Measurements from ENCODE around the gene C3orf52. TPM values are rescaled to one million over a fixed set of nuclear protein-coding genes. Genes with fewer than 3 reads are reported as not detected.
A peak's percentile ranks its signal among the peaks of the same experiment; 100 is the strongest.

The C3orf52 gene
- total and polyA plus RNA-seq, 10 of the 15 experiments (the other 5 are each of a cell fraction or from before 2014, with no cell fraction given), result 0.15 to 1.9 (median 0.73) TPM

DNA sequence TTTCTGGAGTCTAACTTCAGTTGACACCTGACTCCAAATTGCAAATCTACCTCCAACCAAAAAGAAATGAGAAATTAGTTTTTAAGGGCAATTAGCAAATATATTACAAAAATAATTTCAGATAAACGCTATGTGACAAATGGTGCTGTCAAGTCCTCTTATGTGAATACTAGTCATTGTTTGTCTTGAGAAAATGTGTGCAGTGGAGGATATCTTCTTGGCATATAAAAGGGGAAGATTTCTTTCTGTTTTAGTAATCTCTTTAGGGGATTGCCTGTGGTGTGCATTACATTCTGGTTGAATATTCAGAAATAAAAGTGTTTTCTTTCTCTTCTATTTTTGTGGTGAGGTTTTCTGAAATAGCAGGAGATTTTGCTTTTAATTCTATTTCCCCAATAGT, 49.9 kb downstream of the C3orf52 start:
- Histone ChIP-seq H2AFZ (ENCODE audit: control insufficient read depth, low read depth, low read length) (no peak overlapping the region), H3K9ac (ENCODE audit: control insufficient read depth, insufficient read depth, low read length) (peak overlapping the region; percentile 69), H3K79me2 (ENCODE audit: control insufficient read depth, insufficient read depth, low read length) (peaks cover 42% of the 10 kb centered on the region), H3K27me3 (replicated peaks in 1 of 2; ENCODE audit: control insufficient read depth in 2 of 2, insufficient read depth in 2 of 2, low read length in 1 of 2) (no peaks in the 10 kb centered on the region), H3K4me3 (0 out of 2 replicates have a peak overlapping the region, but pooled peaks have one; percentile 10), H3K4me2 (ENCODE audit: control insufficient read depth, insufficient read depth) (peak overlapping the region; percentile 86), H3K27ac (ENCODE audit: control insufficient read depth, insufficient read depth) (peak overlapping the region; percentile 99), H3K36me3 (ENCODE audit: control insufficient read depth in 2 of 2, insufficient read depth in 2 of 2, low read length in 1 of 2) (no peaks in the 10 kb centered on the region; a peak in 1 of 4 replicates), H4K20me1 (ENCODE audit: control insufficient read depth, insufficient read depth) (no peaks in the 10 kb centered on the region), H3K9me3 (replicated peaks; ENCODE audit: control insufficient read depth, insufficient read depth, low read length) (no peaks in the 10 kb centered on the region), H3K4me1 (ENCODE audit: control insufficient read depth, insufficient read depth, low read length) (peaks cover 47% of the 10 kb centered on the region)
- ChIA-PET POLR2A (interaction anchor here (1.0 to 12.8 kb wide), 7 partner anchors 8 to 385 kb away, joined by 3 to 345 read pairs (median 10); partner anchors contain the start of gene CD200), RAD21 (ENCODE audit: unreplicated experiment) (interaction anchor here (0.9 to 17.9 kb wide), 25 partner anchors 8 to 883 kb away, joined by 3 to 457 read pairs (median 8); partner anchors contain the start of genes BTLA, CD200 and SLC9C1), SMC1A (ENCODE audit: uncharacterized antibody, unreplicated experiment) (interaction anchor here (0.6 to 18.5 kb wide), 23 partner anchors 10 to 506 kb away, joined by 3 to 489 read pairs (median 4); partner anchors contain the start of genes BTLA, CD200 and SLC9C1), CTCF (interaction anchor here (0.6 to 18.1 kb wide), 21 partner anchors 8 to 599 kb away, joined by 3 to 226 read pairs (median 6); partner anchors contain the start of gene SLC9C1)
- DNase-seq (ENCODE audit: low read depth, low spot score) (no peak), FAIRE-seq (no peak), ATAC-seq (peak; percentile 35)
- no TSS peak for BruUV-seq (replicated peaks)
- in situ Hi-C loops (cut with MboI) (loop anchor here (5.0 kb wide), 1 partner anchor 156 kb away; the partner anchor contains the start of gene SLC9C1), intact Hi-C loops (cut with micrococcal nuclease; ENCODE audit: unreplicated experiment) (loop anchor here (2.0 to 10.0 kb wide), 3 partner anchors 271 to 395 kb away; partner anchors contain the start of gene BTLA)
- WGBS (ENCODE audit: insufficient coverage, insufficient replicate concordance, low lambda C conversion rate, missing lambda C conversion rate), result 0% methylated on average over 1 of the region's 1 CpG
- TF ChIP-seq, protein P1, sequence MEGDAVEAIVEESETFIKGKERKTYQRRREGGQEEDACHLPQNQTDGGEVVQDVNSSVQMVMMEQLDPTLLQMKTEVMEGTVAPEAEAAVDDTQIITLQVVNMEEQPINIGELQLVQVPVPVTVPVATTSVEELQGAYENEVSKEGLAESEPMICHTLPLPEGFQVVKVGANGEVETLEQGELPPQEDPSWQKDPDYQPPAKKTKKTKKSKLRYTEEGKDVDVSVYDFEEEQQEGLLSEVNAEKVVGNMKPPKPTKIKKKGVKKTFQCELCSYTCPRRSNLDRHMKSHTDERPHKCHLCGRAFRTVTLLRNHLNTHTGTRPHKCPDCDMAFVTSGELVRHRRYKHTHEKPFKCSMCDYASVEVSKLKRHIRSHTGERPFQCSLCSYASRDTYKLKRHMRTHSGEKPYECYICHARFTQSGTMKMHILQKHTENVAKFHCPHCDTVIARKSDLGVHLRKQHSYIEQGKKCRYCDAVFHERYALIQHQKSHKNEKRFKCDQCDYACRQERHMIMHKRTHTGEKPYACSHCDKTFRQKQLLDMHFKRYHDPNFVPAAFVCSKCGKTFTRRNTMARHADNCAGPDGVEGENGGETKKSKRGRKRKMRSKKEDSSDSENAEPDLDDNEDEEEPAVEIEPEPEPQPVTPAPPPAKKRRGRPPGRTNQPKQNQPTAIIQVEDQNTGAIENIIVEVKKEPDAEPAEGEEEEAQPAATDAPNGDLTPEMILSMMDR (IDR thresholded peaks at IDR 0.05 in 2 of 3, conservative IDR thresholded peaks at IDR 0.05 in 1 of 3; ENCODE audit: control insufficient read depth in 2 of 3, extremely low read depth in 1 of 3, insufficient read depth in 1 of 3, low read depth in 3 of 3, low read length in 3 of 3), result no peak
- TF ChIP-seq POLR2A (IDR thresholded peaks at IDR 0.05; ENCODE audit: low read depth, low read length) (no peak), CBX5 (IDR thresholded peaks at IDR 0.05; ENCODE audit: low read depth) (no peak), BRCA1 (IDR thresholded peaks at IDR 0.05; ENCODE audit: low read depth, low read length) (no peak), KLF5 (IDR thresholded peaks at IDR 0.05; ENCODE audit: partially characterized antibody) (no peak), ESRRA (IDR thresholded peaks at IDR 0.05; ENCODE audit: low read length) (no peak), MEF2A (IDR thresholded peaks at IDR 0.05; ENCODE audit: insufficient read depth, low read depth, low read length) (peak; percentile 85), GABPA (IDR thresholded peaks at IDR 0.05; ENCODE audit: low read depth) (no peak), RAD51 (IDR thresholded peaks at IDR 0.05) (no peak), ZNF622 (IDR thresholded peaks at IDR 0.05) (no peak), LARP7 (IDR thresholded peaks at IDR 0.05) (no peak), HDAC2 (IDR thresholded peaks at IDR 0.05) (no peak)
- TF ChIP-seq, protein P2, sequence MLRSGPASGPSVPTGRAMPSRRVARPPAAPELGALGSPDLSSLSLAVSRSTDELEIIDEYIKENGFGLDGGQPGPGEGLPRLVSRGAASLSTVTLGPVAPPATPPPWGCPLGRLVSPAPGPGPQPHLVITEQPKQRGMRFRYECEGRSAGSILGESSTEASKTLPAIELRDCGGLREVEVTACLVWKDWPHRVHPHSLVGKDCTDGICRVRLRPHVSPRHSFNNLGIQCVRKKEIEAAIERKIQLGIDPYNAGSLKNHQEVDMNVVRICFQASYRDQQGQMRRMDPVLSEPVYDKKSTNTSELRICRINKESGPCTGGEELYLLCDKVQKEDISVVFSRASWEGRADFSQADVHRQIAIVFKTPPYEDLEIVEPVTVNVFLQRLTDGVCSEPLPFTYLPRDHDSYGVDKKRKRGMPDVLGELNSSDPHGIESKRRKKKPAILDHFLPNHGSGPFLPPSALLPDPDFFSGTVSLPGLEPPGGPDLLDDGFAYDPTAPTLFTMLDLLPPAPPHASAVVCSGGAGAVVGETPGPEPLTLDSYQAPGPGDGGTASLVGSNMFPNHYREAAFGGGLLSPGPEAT (IDR thresholded peaks at IDR 0.05; ENCODE audit: low read depth), result peak; percentile 77; the same call in 1 of the 2 replicates
- TF ChIP-seq, protein P3, sequence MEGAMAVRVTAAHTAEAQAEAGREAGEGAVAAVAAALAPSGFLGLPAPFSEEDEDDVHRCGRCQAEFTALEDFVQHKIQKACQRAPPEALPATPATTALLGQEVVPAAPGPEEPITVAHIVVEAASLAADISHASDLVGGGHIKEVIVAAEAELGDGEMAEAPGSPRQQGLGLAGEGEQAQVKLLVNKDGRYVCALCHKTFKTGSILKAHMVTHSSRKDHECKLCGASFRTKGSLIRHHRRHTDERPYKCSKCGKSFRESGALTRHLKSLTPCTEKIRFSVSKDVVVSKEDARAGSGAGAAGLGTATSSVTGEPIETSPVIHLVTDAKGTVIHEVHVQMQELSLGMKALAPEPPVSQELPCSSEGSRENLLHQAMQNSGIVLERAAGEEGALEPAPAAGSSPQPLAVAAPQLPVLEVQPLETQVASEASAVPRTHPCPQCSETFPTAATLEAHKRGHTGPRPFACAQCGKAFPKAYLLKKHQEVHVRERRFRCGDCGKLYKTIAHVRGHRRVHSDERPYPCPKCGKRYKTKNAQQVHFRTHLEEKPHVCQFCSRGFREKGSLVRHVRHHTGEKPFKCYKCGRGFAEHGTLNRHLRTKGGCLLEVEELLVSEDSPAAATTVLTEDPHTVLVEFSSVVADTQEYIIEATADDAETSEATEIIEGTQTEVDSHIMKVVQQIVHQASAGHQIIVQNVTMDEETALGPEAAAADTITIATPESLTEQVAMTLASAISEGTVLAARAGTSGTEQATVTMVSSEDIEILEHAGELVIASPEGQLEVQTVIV (IDR thresholded peaks at IDR 0.05; ENCODE audit: borderline replicate concordance, partially characterized antibody), result no peak
- TF ChIP-seq, protein P4, sequence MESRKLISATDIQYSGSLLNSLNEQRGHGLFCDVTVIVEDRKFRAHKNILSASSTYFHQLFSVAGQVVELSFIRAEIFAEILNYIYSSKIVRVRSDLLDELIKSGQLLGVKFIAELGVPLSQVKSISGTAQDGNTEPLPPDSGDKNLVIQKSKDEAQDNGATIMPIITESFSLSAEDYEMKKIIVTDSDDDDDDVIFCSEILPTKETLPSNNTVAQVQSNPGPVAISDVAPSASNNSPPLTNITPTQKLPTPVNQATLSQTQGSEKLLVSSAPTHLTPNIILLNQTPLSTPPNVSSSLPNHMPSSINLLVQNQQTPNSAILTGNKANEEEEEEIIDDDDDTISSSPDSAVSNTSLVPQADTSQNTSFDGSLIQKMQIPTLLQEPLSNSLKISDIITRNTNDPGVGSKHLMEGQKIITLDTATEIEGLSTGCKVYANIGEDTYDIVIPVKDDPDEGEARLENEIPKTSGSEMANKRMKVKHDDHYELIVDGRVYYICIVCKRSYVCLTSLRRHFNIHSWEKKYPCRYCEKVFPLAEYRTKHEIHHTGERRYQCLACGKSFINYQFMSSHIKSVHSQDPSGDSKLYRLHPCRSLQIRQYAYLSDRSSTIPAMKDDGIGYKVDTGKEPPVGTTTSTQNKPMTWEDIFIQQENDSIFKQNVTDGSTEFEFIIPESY (IDR thresholded peaks at IDR 0.05), result no peak
